GM21529 (cell line): ENCODE data around the gene TLR2.

Experiments
- ATAC-seq: cut with Tn5 transposase; IDR thresholded peaks from one replicate; pipeline ENCODE4 v1.9.1; 2021; ENCODE audit not compliant: unreplicated experiment

TLR2 gene

DNA sequence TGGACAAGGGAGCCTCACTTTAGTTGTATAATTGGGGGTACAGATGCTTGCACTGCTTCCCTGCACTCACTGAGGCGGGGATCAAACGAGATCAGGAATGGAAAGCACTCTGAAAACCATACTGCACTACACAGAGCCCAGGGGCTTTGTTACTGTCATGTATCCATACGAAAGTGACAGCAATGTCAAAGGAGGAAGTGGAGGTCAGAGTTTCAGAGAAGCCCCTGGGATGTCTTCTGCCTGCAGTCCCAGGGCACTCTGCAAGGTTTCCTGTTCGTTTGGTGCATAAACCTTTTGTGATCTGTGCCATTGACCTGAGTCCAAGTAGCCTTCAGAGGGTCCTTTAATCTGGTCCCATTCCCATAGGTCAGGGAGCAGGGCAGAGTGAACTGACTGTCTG lies 44.6 kb downstream of the TLR2 start:
- ATAC-seq: no peak

DNA sequence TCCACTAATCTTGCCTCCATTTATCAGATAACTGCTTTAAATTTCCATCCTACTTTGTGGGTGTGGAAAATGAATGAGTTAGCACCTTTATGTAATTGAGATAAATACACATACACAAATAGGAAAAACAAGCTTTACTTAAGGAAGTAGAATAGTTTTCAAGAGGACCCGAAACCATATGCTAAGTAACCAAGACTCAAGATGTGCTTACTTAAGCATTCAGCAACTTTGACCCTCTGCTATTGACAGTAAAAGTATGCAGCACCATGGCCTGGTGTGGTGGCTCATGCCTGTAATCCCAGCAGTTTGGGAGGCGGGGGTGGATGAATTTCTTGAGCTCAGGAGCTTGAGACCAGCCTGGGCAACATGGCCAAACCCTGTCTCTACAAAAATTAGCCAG lies 45.8 kb downstream of the TLR2 start:
- ATAC-seq: no peak

DNA sequence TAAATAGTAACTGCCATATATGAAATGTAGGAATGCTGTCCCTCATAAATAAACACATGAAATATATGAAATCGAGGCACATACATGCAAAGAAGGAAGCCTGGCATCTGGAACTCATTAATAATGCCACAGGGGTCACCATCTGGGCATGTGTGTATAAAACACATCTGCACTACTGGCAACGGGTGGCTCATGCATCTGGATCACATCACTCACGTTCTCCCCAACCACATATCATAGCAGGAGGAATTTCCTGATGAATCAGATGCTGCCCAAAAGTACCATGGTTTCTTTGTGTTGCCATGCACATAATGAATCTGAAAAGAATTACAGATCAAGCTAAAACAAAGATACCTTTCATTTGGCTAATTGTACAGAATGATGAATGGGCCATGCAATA lies 47.2 kb downstream of the TLR2 start:
- ATAC-seq: no peak

DNA sequence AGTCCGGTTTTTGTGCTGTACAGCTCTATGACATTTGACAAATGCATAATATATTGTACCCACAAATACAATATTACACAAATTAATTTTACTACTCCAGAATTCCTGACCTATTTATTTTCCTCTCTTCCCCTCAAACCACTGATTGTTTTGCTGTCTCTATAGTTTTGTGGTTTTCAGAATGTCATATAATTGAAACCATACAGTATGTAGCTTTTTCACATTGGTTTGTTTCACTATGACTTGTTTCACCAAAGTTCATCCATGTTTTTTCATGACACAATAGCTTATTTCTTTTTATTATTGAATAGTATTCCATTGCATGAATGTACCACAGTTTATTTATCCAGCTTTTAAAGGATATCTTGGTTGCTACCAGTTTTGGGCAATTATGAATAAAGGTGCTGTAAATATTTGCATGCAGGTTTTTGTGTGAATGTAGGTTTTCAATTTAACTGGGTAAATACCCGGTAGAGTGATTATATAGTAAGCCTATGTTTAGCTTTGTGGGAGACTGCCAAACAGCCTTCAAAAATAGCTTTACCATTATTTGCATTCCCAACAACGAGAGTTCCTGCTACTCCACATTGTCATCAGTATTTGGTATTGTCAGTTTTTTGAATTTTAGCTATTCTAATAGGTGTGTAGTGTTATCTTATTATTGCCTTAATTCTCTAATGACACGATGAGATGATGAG lies 49.8 kb downstream of the TLR2 start:
- ATAC-seq: no peak

DNA sequence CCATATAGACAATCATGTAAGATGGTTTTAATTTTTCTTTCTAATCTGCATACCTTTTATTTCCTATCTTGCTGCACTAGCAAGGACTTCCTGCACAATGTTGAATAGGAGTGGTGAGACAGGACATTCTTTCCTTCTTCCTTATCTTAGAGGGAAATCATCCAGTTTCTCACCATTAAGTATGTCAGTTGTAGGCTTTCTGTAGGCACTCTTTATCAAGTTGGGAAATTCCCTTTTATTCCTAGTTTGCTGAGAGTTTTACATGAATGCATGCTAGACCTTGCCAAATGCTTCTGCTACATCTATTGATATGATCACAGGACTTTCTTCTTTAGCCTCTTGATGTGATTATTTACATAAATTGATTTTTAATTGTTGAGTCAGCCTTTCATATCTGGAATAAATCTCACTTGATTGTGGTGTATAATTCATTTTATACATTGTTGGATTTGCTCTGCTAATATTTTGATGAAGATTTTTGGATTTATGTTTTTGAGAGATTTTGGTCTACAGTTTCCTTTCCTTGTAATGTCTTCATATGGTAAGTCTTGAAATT lies 51.9 kb downstream of the TLR2 start:
- no peak for ATAC-seq

DNA sequence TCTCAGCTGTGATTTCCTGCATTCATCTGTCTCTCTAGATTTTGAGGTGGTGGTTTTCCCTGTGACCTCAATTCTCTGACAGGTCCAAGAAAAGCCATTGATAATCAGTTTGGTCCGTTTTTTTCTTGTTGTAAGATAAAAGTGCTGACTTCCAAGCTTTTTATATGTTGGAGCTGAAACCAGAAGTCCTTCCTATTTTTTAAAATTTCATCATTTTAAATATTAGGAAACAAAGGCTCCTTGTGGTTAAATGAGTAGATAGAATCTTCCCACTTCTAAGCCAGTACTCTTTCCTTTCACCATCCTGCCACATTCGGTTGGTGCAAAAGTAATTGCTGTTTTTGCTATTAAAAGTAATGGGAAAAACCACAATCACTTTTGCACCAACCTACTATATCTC lies 57.5 kb downstream of the TLR2 start:
- ATAC-seq: no peak

DNA sequence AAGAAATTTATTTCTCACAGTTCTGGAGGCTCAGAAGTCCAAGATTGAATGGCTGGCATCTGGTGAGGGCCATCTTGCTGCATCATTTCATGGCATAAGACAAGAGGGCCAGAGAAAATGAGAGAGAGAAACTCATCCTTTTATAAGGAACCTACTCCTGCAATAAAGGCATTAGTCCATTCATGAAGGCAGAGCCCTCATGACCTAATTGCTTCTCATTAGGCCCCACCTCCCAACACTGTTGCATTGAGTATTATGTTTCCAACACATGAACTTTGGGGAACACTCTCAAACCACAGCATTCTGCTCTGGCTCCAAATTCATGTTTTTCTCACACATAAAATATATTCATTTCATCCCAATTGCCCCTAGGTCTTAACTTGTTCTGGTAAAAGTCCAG lies 61.6 kb downstream of the TLR2 start:
- no peak for ATAC-seq

DNA sequence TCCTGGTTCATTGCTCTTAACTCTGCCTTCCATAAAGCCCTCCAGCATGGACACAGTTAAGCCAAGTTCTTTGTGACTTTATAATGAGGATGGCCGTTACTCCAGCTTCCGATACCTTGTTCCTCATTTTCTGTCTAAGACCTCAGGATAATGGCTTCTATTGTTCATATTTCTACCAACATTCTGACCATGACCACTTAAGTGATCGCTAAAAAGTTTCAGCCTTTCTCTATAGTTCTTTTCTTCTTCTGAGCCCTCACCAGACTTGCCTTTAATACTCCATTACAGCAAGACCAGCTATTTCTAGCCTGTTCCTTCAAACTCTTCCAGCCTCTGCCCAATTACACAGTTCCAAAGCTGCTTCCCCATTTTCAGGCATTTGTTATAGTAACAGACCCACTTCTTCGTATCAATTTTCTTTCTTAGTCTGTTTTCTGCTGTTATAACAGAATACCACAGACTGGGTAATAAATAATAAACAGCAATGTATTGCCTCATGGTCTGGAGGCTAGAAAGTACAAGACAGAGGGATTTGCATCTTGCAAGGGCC lies 63.4 kb downstream of the TLR2 start:
- no peak for ATAC-seq

DNA sequence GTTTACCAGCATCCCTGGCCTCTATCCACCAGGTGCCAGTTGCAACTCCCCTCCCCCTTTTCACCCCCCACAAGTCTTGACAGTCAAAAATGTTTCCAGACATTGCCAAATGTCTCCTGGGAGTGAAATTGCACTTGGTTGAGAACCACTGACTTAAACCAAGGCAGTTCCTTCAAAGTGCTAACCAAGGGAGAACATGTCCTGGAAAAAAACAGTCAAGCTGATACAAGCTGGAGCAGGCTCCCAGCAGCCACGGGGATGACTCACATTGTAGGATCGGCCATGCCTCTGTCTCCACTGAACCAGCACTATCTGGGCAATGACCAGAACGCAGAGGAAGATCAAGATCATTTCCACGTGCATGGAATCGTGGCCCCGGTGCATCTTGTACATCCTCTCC lies 64.3 kb downstream of the TLR2 start:
- ATAC-seq: no peak

DNA sequence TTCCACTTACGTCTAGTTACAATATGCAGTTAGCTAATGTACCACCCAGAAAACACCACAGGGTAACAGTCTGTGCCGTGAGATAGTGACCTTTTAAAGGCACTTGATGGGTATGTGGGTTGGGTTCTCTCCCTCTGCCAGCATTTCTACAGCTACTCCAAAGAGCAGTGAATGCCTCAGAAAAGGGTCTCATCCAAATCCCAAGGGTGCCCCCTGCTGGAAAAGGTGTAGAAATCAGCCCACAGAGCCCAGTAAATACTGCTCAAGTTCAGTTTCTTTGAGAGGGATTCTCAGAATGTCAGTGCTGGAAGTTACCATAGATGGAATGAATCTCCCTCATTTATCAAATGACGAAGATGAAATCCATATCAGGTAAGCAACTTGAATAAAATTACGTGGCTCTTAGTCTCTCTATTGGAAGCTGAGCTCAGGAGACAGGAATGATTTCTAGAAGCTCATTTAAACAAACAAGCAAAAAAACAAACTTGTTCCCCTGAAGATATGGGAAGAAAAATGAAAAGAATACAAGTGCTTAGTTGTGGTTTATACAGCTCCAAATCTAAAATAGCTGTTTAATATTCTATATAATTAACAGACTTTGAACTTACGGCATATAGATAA lies 66.2 kb downstream of the TLR2 start:
- peak; percentile 90 for ATAC-seq

DNA sequence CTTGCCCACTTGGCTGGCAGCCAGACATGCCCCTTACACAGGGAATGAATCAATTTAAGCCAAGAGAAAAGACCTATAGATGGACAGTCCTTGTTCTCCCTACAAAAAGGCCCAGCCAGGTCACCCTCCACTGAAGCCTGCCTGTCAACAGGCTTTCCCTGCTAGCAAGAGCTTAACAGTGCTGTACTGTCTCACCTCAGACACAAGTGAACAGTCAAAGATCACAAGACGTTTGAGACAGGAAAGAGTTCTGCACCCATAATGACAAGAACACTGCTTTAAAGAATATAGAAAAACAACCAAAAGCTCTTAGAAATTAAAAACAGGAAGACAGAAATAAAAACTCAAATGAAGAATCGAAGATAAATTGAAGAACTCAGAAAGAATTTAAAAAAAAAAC lies 71.1 kb downstream of the TLR2 start:
- ATAC-seq: no peak
